ENCODE data around the gene ZRANB3. TPM values are rescaled to one million over a fixed set of nuclear protein-coding genes. Genes with fewer than 3 reads are reported as not detected.

The ZRANB3 gene
- total and polyA plus RNA-seq, 2 donors (not counting 1 experiment from before 2014, with no cell fraction given) = 4.8 to 7.4 TPM

DNA sequence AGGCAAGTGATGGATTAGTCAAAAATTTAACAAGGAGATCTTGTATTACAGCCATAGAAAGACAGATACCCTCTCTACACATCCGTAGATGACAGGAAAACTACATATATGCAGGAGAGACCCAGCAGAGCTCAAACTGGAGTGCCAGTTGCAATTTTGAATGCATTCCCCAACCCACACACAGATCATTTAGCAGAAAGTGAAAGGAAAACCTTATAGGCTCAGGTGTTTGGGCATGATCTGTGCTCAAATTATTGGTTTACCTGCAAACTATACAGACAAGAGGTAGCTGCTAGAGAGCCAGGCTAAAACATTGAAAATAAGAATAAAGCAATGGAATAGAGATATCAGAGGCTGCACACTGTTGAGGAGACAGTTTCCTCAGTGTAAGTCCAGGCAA lies 427.2 kb downstream of the ZRANB3 start:
- no peak overlapping the region for H3K9ac ChIP-seq (ENCODE audit: insufficient read depth, low read length)
- H3K36me3 ChIP-seq (ENCODE audit: control insufficient read depth, insufficient read depth, low read length) = no peaks in the 10 kb centered on the region
- H2AFZ ChIP-seq (ENCODE audit: low read length) = no peak overlapping the region
- no peak overlapping the region for H3K4me2 ChIP-seq (ENCODE audit: extremely low read depth, insufficient read depth, low read length)
- H3K27me3 ChIP-seq (ENCODE audit: control insufficient read depth, insufficient read depth, low read length) = no peaks in the 10 kb centered on the region
- no peaks in the 10 kb centered on the region for H3K79me2 ChIP-seq (ENCODE audit: control insufficient read depth, insufficient read depth, low read length)
- no peaks in the 10 kb centered on the region for H3K4me1 ChIP-seq (ENCODE audit: control insufficient read depth, extremely low read depth, insufficient read depth, low read length)
- no peak overlapping the region for H3K27ac ChIP-seq (ENCODE audit: insufficient read depth, low read length)
- H3K9me3 ChIP-seq (ENCODE audit: control insufficient read depth, insufficient read depth, low read depth, low read length) = no peaks in the 10 kb centered on the region
- TF ChIP-seq EZH2 (IDR thresholded peaks at IDR 0.05; ENCODE audit: low read length, missing control alignments) = no peak
- TF ChIP-seq, protein P1, sequence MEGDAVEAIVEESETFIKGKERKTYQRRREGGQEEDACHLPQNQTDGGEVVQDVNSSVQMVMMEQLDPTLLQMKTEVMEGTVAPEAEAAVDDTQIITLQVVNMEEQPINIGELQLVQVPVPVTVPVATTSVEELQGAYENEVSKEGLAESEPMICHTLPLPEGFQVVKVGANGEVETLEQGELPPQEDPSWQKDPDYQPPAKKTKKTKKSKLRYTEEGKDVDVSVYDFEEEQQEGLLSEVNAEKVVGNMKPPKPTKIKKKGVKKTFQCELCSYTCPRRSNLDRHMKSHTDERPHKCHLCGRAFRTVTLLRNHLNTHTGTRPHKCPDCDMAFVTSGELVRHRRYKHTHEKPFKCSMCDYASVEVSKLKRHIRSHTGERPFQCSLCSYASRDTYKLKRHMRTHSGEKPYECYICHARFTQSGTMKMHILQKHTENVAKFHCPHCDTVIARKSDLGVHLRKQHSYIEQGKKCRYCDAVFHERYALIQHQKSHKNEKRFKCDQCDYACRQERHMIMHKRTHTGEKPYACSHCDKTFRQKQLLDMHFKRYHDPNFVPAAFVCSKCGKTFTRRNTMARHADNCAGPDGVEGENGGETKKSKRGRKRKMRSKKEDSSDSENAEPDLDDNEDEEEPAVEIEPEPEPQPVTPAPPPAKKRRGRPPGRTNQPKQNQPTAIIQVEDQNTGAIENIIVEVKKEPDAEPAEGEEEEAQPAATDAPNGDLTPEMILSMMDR (conservative IDR thresholded peaks at IDR 0.05 in 1 of 2, IDR thresholded peaks at IDR 0.05 in 1 of 2; ENCODE audit: low read depth in 1 of 2, low read length in 2 of 2) = no peak
- no peaks in the 10 kb centered on the region for H4K20me1 ChIP-seq (ENCODE audit: control insufficient read depth, extremely low read depth, insufficient read depth, low read length)
- no peak for DNase-seq (ENCODE audit: low read depth in 2 of 2)
- H3K4me3 ChIP-seq (replicated peaks in 1 of 4; ENCODE audit: control extremely low read depth in 1 of 4, insufficient read depth in 1 of 4, low read depth in 3 of 4, low read length in 4 of 4) = no peak overlapping the region

DNA sequence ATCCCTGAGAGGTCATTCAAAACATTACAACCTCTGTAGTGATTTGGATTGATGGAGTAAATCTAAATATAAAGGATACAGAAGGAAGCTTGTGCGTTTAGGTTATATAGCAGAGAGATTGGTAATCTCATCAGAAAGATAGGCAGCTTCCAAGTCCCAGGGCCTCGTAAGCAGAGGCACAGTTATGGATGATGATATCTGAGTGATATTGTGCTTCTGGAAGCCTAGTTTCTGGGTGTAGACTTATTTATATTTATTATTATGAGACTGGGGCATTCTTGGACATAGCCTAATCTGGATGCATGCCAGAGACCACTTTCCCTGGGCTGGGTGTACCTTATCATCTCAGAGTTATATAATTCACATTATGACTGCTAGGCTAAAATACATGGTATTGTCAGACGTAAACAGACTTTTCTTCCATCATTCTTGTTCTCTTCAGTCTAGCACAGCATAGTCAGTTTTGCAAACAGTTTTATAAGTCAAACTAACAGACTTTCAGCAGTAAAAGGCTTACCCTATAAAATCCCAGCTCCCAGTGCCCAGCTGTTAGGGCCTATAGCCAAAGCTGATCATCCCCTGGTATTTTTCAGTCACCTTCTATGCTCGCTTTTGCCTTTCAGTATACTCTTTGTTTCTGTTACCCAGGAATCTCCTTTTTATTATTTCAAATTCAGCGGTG lies 431.1 kb downstream of the ZRANB3 start:
- Histone ChIP-seq H3K4me2 (ENCODE audit: extremely low read depth, insufficient read depth, low read length) (no peak overlapping the region), H3K27me3 (ENCODE audit: control insufficient read depth, insufficient read depth, low read length) (no peaks in the 10 kb centered on the region), H3K9ac (ENCODE audit: insufficient read depth, low read length) (no peak overlapping the region), H4K20me1 (ENCODE audit: control insufficient read depth, extremely low read depth, insufficient read depth, low read length) (no peaks in the 10 kb centered on the region), H3K4me1 (ENCODE audit: control insufficient read depth, extremely low read depth, insufficient read depth, low read length) (no peaks in the 10 kb centered on the region), H3K79me2 (ENCODE audit: control insufficient read depth, insufficient read depth, low read length) (no peaks in the 10 kb centered on the region), H3K4me3 (replicated peaks in 1 of 4; ENCODE audit: control extremely low read depth in 1 of 4, insufficient read depth in 1 of 4, low read depth in 3 of 4, low read length in 4 of 4) (no peak overlapping the region), H3K36me3 (ENCODE audit: control insufficient read depth, insufficient read depth, low read length) (no peaks in the 10 kb centered on the region), H3K9me3 (ENCODE audit: control insufficient read depth, insufficient read depth, low read depth, low read length) (no peaks in the 10 kb centered on the region), H3K27ac (ENCODE audit: insufficient read depth, low read length) (no peak overlapping the region), H2AFZ (ENCODE audit: low read length) (no peak overlapping the region)
- DNase-seq (ENCODE audit: low read depth in 2 of 2) = no peak
- TF ChIP-seq, protein P1 (conservative IDR thresholded peaks at IDR 0.05 in 1 of 2, IDR thresholded peaks at IDR 0.05 in 1 of 2; ENCODE audit: low read depth in 1 of 2, low read length in 2 of 2) = no peak
- no peak for TF ChIP-seq EZH2 (IDR thresholded peaks at IDR 0.05; ENCODE audit: low read length, missing control alignments)

DNA sequence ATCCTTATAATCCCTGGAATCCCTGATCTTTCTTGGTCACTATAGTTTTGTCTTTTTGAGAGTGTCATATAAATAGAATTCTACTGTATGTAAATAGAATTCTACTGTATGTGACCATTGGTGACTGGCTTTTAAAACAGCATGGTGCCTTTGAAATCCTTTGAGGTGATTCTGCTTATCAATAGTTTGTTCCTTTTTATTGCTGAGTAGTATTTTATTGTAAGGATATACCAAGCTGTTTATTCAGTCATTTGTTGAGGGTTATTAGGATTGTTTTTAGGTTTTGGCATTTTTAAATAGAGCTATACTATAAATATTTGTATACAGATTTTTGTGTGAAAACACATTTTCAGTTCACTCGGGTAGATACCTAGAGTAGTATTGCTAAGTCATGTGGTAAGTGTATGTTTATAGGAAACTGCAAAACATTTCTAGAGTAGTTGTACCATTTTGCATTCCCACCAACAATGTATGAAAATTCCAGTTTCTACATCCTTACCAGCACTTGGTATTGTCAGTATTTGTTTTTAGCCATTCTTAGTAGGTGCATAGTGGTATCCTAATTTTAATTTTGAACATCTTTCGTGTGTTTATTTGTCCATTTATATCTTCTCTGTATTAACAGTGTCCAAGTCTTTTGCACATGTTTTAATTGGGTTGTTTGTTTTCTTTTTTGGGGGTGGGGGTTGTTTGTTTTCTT lies 433.3 kb downstream of the ZRANB3 start:
- Histone ChIP-seq H3K36me3 (ENCODE audit: control insufficient read depth, insufficient read depth, low read length) (no peaks in the 10 kb centered on the region), H3K4me3 (replicated peaks in 1 of 4; ENCODE audit: control extremely low read depth in 1 of 4, insufficient read depth in 1 of 4, low read depth in 3 of 4, low read length in 4 of 4) (no peak overlapping the region), H3K9ac (ENCODE audit: insufficient read depth, low read length) (no peak overlapping the region), H3K9me3 (ENCODE audit: control insufficient read depth, insufficient read depth, low read depth, low read length) (no peaks in the 10 kb centered on the region), H3K4me2 (ENCODE audit: extremely low read depth, insufficient read depth, low read length) (no peak overlapping the region), H3K4me1 (ENCODE audit: control insufficient read depth, extremely low read depth, insufficient read depth, low read length) (no peaks in the 10 kb centered on the region), H4K20me1 (ENCODE audit: control insufficient read depth, extremely low read depth, insufficient read depth, low read length) (no peaks in the 10 kb centered on the region), H3K27ac (ENCODE audit: insufficient read depth, low read length) (peak overlapping the region; percentile 20), H2AFZ (ENCODE audit: low read length) (no peak overlapping the region), H3K27me3 (ENCODE audit: control insufficient read depth, insufficient read depth, low read length) (no peaks in the 10 kb centered on the region), H3K79me2 (ENCODE audit: control insufficient read depth, insufficient read depth, low read length) (no peaks in the 10 kb centered on the region)
- no peak for DNase-seq (ENCODE audit: low read depth in 2 of 2)
- no peak for TF ChIP-seq EZH2 (IDR thresholded peaks at IDR 0.05; ENCODE audit: low read length, missing control alignments)
- TF ChIP-seq, protein P1 (conservative IDR thresholded peaks at IDR 0.05 in 1 of 2, IDR thresholded peaks at IDR 0.05 in 1 of 2; ENCODE audit: low read depth in 1 of 2, low read length in 2 of 2) = no peak
